ENCODE data around the gene AKAP13.

DNA sequence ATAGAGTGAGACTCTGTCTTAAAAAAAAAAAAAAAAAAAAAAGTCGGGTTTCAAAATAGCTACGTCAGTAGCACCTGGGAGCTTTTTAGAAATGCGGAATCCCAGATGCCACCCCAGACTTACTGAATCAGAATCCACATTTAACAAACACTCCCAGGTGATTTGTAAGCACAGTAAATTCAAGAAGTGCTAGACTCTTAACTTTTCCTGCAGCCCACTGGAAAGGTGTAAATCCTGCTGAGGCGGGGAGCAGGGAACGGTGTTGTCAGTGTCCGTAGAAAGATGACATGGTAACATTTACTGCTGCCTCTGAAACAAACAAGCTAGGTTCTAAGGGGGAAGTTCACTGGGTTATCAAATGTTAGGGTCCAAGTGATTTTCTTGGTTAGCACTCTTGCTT lies 2.4 kb upstream of the AKAP13 start:
- TF ChIP-seq CTCF (IDR thresholded peaks at IDR 0.05) (no peak), POLR2A (IDR thresholded peaks at IDR 0.05) (no peak)

Data from uterus (tissue), 2 donors.